K562 (cell line): ENCODE measurements around the gene CUL1. TPM values are rescaled to one million over a fixed set of nuclear protein-coding genes. Genes with fewer than 3 reads are reported as not detected.

Experiments used
- CBX3 ChIP-seq, 2 experiments: IDR thresholded peaks; 1 replicate in 1 of 2; 2 replicates in 1 of 2; pipeline ENCODE4 v1.6.1; 2012; ENCODE audit warnings: inconsistent platforms in 2 of 2, low read length in 2 of 2, borderline replicate concordance in 1 of 2, control low read depth in 1 of 2
- DPF2 ChIP-seq: fragments of 450-650 bp; IDR thresholded peaks from 2 replicates; pipeline ENCODE4 v1.6.1; 2016
- HDGF ChIP-seq: fragments of 450-650 bp; IDR thresholded peaks from 2 replicates; pipeline ENCODE4 v1.6.1; 2016
- HNRNPL ChIP-seq: fragments of 200-400 bp; formaldehyde crosslinking; IDR thresholded peaks from 2 replicates; pipeline ENCODE4 v1.6.1; 2017; ENCODE audit warnings: low read depth, mild to moderate bottlenecking, low read length
- IRF9 ChIP-seq: fragments of 450-650 bp; IDR thresholded peaks from 2 replicates; pipeline ENCODE4 v1.6.1; 2016; ENCODE audit warnings: missing biosample characterization, missing genetic modification characterization
- KHSRP ChIP-seq: fragments of 450-650 bp; IDR thresholded peaks from 2 replicates; pipeline ENCODE4 v1.6.1; 2017
- LCOR ChIP-seq: sonication (generic); formaldehyde crosslinking; IDR thresholded peaks from 2 replicates; pipeline ENCODE4 v1.8.0; 2022; ENCODE audit warnings: mild to moderate bottlenecking, missing genetic modification reagents
- MAFK ChIP-seq: IDR thresholded peaks from 2 replicates; pipeline ENCODE4 v1.6.1; 2011; ENCODE audit warnings: low read length, improper control_type of control experiment
- MLLT1 ChIP-seq, 2 experiments: fragments of 450-650 bp; IDR thresholded peaks; 2 replicates each; pipeline ENCODE4 v1.6.1; 2016
- MNT ChIP-seq, 2 experiments: fragments of 450-650 bp; conservative IDR thresholded peaks; 2 replicates each; pipeline ENCODE4 v1.6.1; 2017; ENCODE audit warnings: mild to moderate bottlenecking in 2 of 2, moderate library complexity in 2 of 2
- NFE2 ChIP-seq: IDR thresholded peaks from 2 replicates; pipeline ENCODE4 v1.6.1; 2014; ENCODE audit warnings: antibody characterized with exemption, low read depth
- NR2C1 ChIP-seq, 2 experiments: fragments of 450-650 bp; IDR thresholded peaks; 2 replicates each; pipeline ENCODE4 v1.6.1; 2017; ENCODE audit warnings: mild to moderate bottlenecking in 2 of 2, antibody characterized with exemption in 1 of 2, inconsistent platforms in 1 of 2, missing compliant biosample characterization in 1 of 2, missing genetic modification characterization in 1 of 2
- PCBP1 ChIP-seq: fragments of 200-400 bp; formaldehyde crosslinking; IDR thresholded peaks from 2 replicates; pipeline ENCODE4 v1.6.1; 2018; ENCODE audit warnings: mild to moderate bottlenecking, low read depth, low read length; ENCODE audit not compliant: poor library complexity, severe bottlenecking
- POLR2G ChIP-seq: fragments of 200-400 bp; formaldehyde crosslinking; IDR thresholded peaks from 2 replicates; pipeline ENCODE4 v1.6.1; 2017; ENCODE audit warnings: low read depth, mild to moderate bottlenecking, antibody characterized with exemption, low read length, moderate library complexity
- RBBP5 ChIP-seq: fragments of 200-600 bp; sonication (generic); IDR thresholded peaks from 2 replicates; pipeline ENCODE4 v1.6.1; 2012; ENCODE audit warnings: borderline replicate concordance, mild to moderate bottlenecking, low read length, control low read depth, inconsistent platforms; ENCODE audit not compliant: insufficient read depth, poor library complexity, severe bottlenecking
- RBM17 ChIP-seq: fragments of 200-400 bp; formaldehyde crosslinking; IDR thresholded peaks from 2 replicates; pipeline ENCODE4 v1.6.1; 2017; ENCODE audit warnings: low read depth, mild to moderate bottlenecking, low read length, borderline replicate concordance
- SNIP1 ChIP-seq: fragments of 450-650 bp; IDR thresholded peaks from 2 replicates; pipeline ENCODE4 v1.7.1; 2017; ENCODE audit warnings: low read depth, mild to moderate bottlenecking
- TEAD1 ChIP-seq, 2 experiments: fragments of 450-650 bp in 1 of 2; sonication (generic) in 1 of 2; formaldehyde crosslinking; IDR thresholded peaks; 2 replicates each; pipeline versions ENCODE4 v1.4.0 to v1.8.0; 2020 to 2022; ENCODE audit warnings: mild to moderate bottlenecking in 2 of 2, missing genetic modification reagents in 1 of 2
- YY1 ChIP-seq, 3 experiments: IDR thresholded peaks; 2 replicates each; pipeline ENCODE4 v1.6.1; 2011; ENCODE audit warnings: low read length in 2 of 3, mild to moderate bottlenecking in 2 of 3, moderate library complexity in 2 of 3, borderline replicate concordance in 1 of 3, control low read depth in 1 of 3, low read depth in 1 of 3; ENCODE audit not compliant: insufficient read depth in 3 of 3, insufficient replicate concordance in 2 of 3, control insufficient read depth in 1 of 3, insufficient read length in 1 of 3; ENCODE audit errors: extremely low read depth in 1 of 3
- ZFX ChIP-seq: sonication (generic); formaldehyde crosslinking; IDR thresholded peaks from 2 replicates; pipeline ENCODE4 v1.8.0; 2022; ENCODE audit warnings: mild to moderate bottlenecking, missing genetic modification reagents, moderate library complexity
- ZNF197 ChIP-seq: fragments of 200-800 bp; sonication (Bioruptor generic); IDR thresholded peaks from 2 replicates; pipeline ENCODE4 v1.6.1; 2016; ENCODE audit warnings: low read depth, missing genetic modification characterization, missing compliant biosample characterization
- polyA plus RNA-seq, 8 experiments: library from polyadenylated mRNA; depleted of rRNA in 4 of 8; stranded (reverse) in 5 of 8; unstranded in 3 of 8; fragments of >200 nt; fragmentation: Nextera tagmentation in 2 of 8; fragmentation: Illumina TruSeq in 1 of 8; extraction: Ambion mirVana in 2 of 8; extraction: Trizol in 1 of 8; gene quantifications; 2 replicates each; pipeline versions ENCODE4 v1.2.1 to v1.2.3, GENCODE V29; 2011 to 2014; ENCODE audit warnings: inconsistent platforms in 1 of 8, missing spikeins in 1 of 8
- total RNA-seq, 7 experiments: library from RNA; depleted of rRNA in 6 of 7; stranded (reverse); fragments of >200 nt in 6 of 7; fragmentation: Illumina TruSeq in 2 of 7; extraction: Trizol in 2 of 7; gene quantifications; 2 replicates each; pipeline versions ENCODE4 v1.2.1 to v1.2.3, GENCODE V29; 2011 to 2021; ENCODE audit warnings: low replicate concordance in 1 of 7
- TF ChIP-seq, protein P1 (sequence below): sonication (generic); formaldehyde crosslinking; IDR thresholded peaks from 2 replicates; pipeline ENCODE4 v1.8.1; 2023; ENCODE audit warnings: mild to moderate bottlenecking, missing genetic modification reagents, moderate library complexity
- TF ChIP-seq, protein P2 (sequence below): fragments of 450-650 bp; formaldehyde crosslinking; IDR thresholded peaks from 2 replicates; pipeline ENCODE4 v1.4.0; 2020; ENCODE audit warnings: mild to moderate bottlenecking

The CUL1 gene
- total and polyA plus RNA-seq, 9 of the 15 experiments (the other 6 are each of a cell fraction or from before 2014, with no cell fraction given) = 31.5 to 107 (median 96.5) TPM

GRCh38 chr7:148793590-148793989, 94.9 kb downstream of the CUL1 start (continued):
- TF ChIP-seq YY1 (IDR thresholded peaks at IDR 0.05; ENCODE audit: borderline replicate concordance in 1 of 3, control insufficient read depth in 1 of 3, extremely low read depth in 1 of 3, insufficient read depth in 3 of 3, insufficient read length in 1 of 3, insufficient replicate concordance in 2 of 3, low read depth in 1 of 3, low read length in 2 of 3) (no peak), KHSRP (no peak), NFE2 (peak; percentile 96), RBBP5 (no peak), MLLT1 (IDR thresholded peaks at IDR 0.05) (no peak), RBM17 (no peak), SNIP1 (no peak), CBX3 (IDR thresholded peaks at IDR 0.05; ENCODE audit: borderline replicate concordance in 1 of 2, low read length in 2 of 2) (peak in 1 of 2 experiments; percentile 24; a peak in 1 of 3 replicates), IRF9 (tag) (peak; percentile 38), MAFK (peak; percentile 96), NR2C1 (IDR thresholded peaks at IDR 0.05) (no peak), NR2C1 (tag; IDR thresholded peaks at IDR 0.05) (no peak), PCBP1 (no peak), ZFX (no peak), POLR2G (no peak), HNRNPL (no peak), HDGF (no peak), MNT (conservative IDR thresholded peaks at IDR 0.05) (no peak), ZNF197 (CRISPR knock-in tag) (no peak), TEAD1 (CRISPR knock-in tag; IDR thresholded peaks at IDR 0.05) (no peak), LCOR (no peak), DPF2 (0 out of 2 replicates have a peak, but pooled peaks have one; percentile 27)
- TF ChIP-seq, protein P1, sequence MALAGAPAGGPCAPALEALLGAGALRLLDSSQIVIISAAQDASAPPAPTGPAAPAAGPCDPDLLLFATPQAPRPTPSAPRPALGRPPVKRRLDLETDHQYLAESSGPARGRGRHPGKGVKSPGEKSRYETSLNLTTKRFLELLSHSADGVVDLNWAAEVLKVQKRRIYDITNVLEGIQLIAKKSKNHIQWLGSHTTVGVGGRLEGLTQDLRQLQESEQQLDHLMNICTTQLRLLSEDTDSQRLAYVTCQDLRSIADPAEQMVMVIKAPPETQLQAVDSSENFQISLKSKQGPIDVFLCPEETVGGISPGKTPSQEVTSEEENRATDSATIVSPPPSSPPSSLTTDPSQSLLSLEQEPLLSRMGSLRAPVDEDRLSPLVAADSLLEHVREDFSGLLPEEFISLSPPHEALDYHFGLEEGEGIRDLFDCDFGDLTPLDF = no peak
- TF ChIP-seq, protein P2, sequence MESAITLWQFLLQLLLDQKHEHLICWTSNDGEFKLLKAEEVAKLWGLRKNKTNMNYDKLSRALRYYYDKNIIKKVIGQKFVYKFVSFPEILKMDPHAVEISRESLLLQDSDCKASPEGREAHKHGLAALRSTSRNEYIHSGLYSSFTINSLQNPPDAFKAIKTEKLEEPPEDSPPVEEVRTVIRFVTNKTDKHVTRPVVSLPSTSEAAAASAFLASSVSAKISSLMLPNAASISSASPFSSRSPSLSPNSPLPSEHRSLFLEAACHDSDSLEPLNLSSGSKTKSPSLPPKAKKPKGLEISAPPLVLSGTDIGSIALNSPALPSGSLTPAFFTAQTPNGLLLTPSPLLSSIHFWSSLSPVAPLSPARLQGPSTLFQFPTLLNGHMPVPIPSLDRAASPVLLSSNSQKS (CRISPR knock-in tag) = no peak
